HepG2 (cell line): Measurements from ENCODE around the gene CCT7. TPM values are rescaled to one million over a fixed set of nuclear protein-coding genes. Genes with fewer than 3 reads are reported as not detected.

ENCODE experiments used
- ATRX ChIP-seq: sonication (generic); formaldehyde crosslinking; IDR thresholded peaks from 2 replicates; pipeline ENCODE4 v1.4.0; 2020; ENCODE audit warnings: missing genetic modification reagents, borderline replicate concordance
- FLYWCH1 ChIP-seq: sonication (generic); formaldehyde crosslinking; IDR thresholded peaks from 2 replicates; pipeline ENCODE4 v1.8.1; 2023; ENCODE audit warnings: mild to moderate bottlenecking, missing genetic modification reagents
- FOXM1 ChIP-seq: sonication (generic); formaldehyde crosslinking; IDR thresholded peaks from 2 replicates; pipeline ENCODE4 v1.5.0; 2020; ENCODE audit warnings: missing genetic modification reagents
- HCFC1 ChIP-seq: fragments of 150-350 bp; IDR thresholded peaks from 2 replicates; pipeline ENCODE4 v1.6.1; 2014; ENCODE audit warnings: low read depth, low read length
- HES4 ChIP-seq: sonication (generic); formaldehyde crosslinking; IDR thresholded peaks from 2 replicates; pipeline ENCODE4 v1.9.0; 2021; ENCODE audit warnings: mild to moderate bottlenecking, missing genetic modification reagents, borderline replicate concordance
- PLRG1 ChIP-seq: fragments of 450-650 bp; conservative IDR thresholded peaks from 2 replicates; pipeline ENCODE4 v1.6.1; 2016
- RFX5 ChIP-seq: IDR thresholded peaks from 2 replicates; pipeline ENCODE4 v1.6.1; 2011; ENCODE audit warnings: low read depth, low read length, improper control_type of control experiment
- RFXAP ChIP-seq: sonication (generic); formaldehyde crosslinking; IDR thresholded peaks from 2 replicates; pipeline ENCODE4 v1.4.0; 2020; ENCODE audit warnings: missing genetic modification reagents, borderline replicate concordance
- SP1 ChIP-seq, 2 experiments: fragments of 450-650 bp in 1 of 2; sonication (generic) in 1 of 2; formaldehyde crosslinking in 1 of 2; IDR thresholded peaks; 2 replicates each; pipeline versions ENCODE4 v1.4.0 to v1.6.1; 2016 to 2020; ENCODE audit warnings: missing genetic modification reagents in 1 of 2
- ZBTB20 ChIP-seq: sonication (generic); formaldehyde crosslinking; IDR thresholded peaks from 2 replicates; pipeline ENCODE4 v1.8.1; 2023; ENCODE audit warnings: missing genetic modification reagents, low read depth, mild to moderate bottlenecking, borderline replicate concordance
- ZNF207 ChIP-seq: fragments of 450-650 bp; IDR thresholded peaks from 2 replicates; pipeline ENCODE4 v1.6.1; 2016; ENCODE audit warnings: antibody characterized with exemption, borderline replicate concordance
- ZNF567 ChIP-seq: sonication (generic); formaldehyde crosslinking; IDR thresholded peaks from 2 replicates; pipeline ENCODE4 v1.8.1; 2023; ENCODE audit warnings: mild to moderate bottlenecking, missing genetic modification reagents, borderline replicate concordance
- ZNF570 ChIP-seq: sonication (generic); formaldehyde crosslinking; IDR thresholded peaks from 2 replicates; pipeline ENCODE4 v1.4.0; 2020; ENCODE audit warnings: mild to moderate bottlenecking, missing genetic modification reagents, borderline replicate concordance
- ZNF703 ChIP-seq: sonication (generic); formaldehyde crosslinking; IDR thresholded peaks from 2 replicates; pipeline ENCODE4 v1.5.1; 2020; ENCODE audit warnings: missing genetic modification reagents, mild to moderate bottlenecking, moderate library complexity, borderline replicate concordance
- polyA plus RNA-seq, 8 experiments: library from polyadenylated mRNA; depleted of rRNA in 3 of 8; stranded (reverse) in 7 of 8; unstranded in 1 of 8; fragments of >200 nt; fragmentation: Illumina TruSeq in 4 of 8; extraction: Trizol in 4 of 8; gene quantifications; 2 replicates each; pipeline versions ENCODE4 v1.2.1 to v1.2.3, GENCODE V29; 2011 to 2016; ENCODE audit warnings: low read depth in 4 of 8, missing spikeins in 1 of 8, mixed read lengths in 1 of 8; ENCODE audit not compliant: insufficient read depth in 1 of 8
- total RNA-seq, 5 experiments: library from RNA; depleted of rRNA; stranded (reverse); fragments of >200 nt; fragmentation: Illumina TruSeq; extraction: Trizol; gene quantifications; 2 replicates each; pipeline ENCODE4 v1.2.3, GENCODE V29; 2016; ENCODE audit warnings: low read depth in 1 of 5
- TF ChIP-seq, protein P1 (sequence below): sonication (generic); formaldehyde crosslinking; IDR thresholded peaks from 2 replicates; pipeline ENCODE4 v1.4.0; 2020; ENCODE audit warnings: missing genetic modification reagents
- TF ChIP-seq, protein P2 (sequence below): sonication (generic); formaldehyde crosslinking; IDR thresholded peaks from 2 replicates; pipeline ENCODE4 v1.8.0; 2022; ENCODE audit warnings: low read depth, missing genetic modification reagents
- TF ChIP-seq, protein P3 (sequence below): IDR thresholded peaks from 2 replicates; pipeline ENCODE4 v1.4.0; 2020; ENCODE audit warnings: mild to moderate bottlenecking, missing genetic modification reagents
- TF ChIP-seq, protein P4 (sequence below): sonication (generic); formaldehyde crosslinking; IDR thresholded peaks from 2 replicates; pipeline ENCODE4 v1.8.0; 2022; ENCODE audit warnings: missing genetic modification reagents, mild to moderate bottlenecking, moderate library complexity, borderline replicate concordance
- TF ChIP-seq, protein P5 (sequence below): sonication (generic); formaldehyde crosslinking; conservative IDR thresholded peaks from 2 replicates; pipeline ENCODE4 v1.4.0; 2020; ENCODE audit warnings: missing genetic modification reagents

Gene CCT7
- total and polyA plus RNA-seq, 2 of the 13 experiments (the other 11 are each of a cell fraction or from before 2014, with no cell fraction given) = 347 to 517 TPM

DNA sequence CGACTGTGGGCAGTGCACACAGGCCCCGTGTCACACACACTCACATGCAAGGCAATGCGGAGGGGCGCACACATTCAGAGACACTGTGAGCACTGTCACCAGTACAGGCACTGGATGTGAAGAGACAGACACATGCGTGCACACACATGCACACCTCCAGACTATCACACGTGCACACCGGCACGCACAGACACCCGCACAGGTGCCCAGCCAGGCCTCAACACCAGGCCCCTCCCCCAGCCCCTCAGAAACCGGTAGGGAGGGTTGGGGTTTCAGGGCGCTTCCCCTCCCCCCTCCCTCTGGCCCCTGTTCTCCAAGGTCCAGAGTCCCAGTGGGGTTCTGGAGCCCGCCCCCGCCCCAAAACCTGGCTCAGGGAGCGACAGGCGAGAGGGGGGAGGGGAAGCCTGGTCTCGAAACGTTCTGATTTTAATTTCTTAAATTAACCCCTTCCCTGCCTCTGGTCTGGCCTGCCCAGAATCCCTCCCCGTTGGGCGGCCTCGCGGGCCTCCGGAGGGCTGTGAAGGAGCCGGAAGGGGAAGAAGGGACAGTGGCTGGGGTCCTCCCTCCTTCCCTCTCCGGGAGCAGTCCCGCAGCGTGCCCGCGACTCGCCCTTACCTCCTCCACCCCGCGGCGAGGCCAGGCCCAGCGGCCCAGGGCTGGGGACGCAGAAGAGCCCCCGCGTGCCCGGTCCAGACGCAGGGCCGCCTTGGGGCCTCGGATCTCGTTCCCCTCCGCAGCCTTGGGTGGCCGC is 49.6 kb downstream of the CCT7 start (continued):
- TF ChIP-seq PLRG1 (no peak), ZNF207 (no peak), FLYWCH1 (CRISPR knock-in tag) (no peak; the same call in 1 of the 2 replicates), SP1 (IDR thresholded peaks at IDR 0.05) (no peak), SP1 (CRISPR knock-in tag; IDR thresholded peaks at IDR 0.05) (no peak), ZBTB20 (no peak), FOXM1 (no peak), ATRX (CRISPR knock-in tag) (no peak), RFXAP (CRISPR knock-in tag) (no peak), ZNF567 (CRISPR knock-in tag) (no peak), RFX5 (no peak), HES4 (CRISPR knock-in tag) (peak; percentile 33; the same call in 1 of the 2 replicates), ZNF703 (CRISPR knock-in tag) (no peak), ZNF570 (CRISPR knock-in tag) (no peak), HCFC1 (no peak)
- TF ChIP-seq, protein P1, sequence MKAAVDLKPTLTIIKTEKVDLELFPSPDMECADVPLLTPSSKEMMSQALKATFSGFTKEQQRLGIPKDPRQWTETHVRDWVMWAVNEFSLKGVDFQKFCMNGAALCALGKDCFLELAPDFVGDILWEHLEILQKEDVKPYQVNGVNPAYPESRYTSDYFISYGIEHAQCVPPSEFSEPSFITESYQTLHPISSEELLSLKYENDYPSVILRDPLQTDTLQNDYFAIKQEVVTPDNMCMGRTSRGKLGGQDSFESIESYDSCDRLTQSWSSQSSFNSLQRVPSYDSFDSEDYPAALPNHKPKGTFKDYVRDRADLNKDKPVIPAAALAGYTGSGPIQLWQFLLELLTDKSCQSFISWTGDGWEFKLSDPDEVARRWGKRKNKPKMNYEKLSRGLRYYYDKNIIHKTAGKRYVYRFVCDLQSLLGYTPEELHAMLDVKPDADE (CRISPR knock-in tag) = no peak
- TF ChIP-seq, protein P2, sequence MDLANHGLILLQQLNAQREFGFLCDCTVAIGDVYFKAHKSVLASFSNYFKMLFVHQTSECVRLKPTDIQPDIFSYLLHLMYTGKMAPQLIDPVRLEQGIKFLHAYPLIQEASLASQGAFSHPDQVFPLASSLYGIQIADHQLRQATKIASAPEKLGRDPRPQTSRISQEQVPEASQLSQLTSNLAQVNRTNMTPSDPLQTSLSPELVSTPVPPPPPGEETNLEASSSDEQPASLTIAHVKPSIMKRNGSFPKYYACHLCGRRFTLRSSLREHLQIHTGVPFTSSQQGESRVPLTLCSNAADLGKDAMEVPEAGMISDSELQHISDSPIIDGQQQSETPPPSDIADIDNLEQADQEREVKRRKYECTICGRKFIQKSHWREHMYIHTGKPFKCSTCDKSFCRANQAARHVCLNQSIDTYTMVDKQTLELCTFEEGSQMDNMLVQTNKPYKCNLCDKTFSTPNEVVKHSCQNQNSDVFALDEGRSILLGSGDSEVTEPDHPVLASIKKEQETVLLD (CRISPR knock-in tag) = no peak
- TF ChIP-seq, protein P3, sequence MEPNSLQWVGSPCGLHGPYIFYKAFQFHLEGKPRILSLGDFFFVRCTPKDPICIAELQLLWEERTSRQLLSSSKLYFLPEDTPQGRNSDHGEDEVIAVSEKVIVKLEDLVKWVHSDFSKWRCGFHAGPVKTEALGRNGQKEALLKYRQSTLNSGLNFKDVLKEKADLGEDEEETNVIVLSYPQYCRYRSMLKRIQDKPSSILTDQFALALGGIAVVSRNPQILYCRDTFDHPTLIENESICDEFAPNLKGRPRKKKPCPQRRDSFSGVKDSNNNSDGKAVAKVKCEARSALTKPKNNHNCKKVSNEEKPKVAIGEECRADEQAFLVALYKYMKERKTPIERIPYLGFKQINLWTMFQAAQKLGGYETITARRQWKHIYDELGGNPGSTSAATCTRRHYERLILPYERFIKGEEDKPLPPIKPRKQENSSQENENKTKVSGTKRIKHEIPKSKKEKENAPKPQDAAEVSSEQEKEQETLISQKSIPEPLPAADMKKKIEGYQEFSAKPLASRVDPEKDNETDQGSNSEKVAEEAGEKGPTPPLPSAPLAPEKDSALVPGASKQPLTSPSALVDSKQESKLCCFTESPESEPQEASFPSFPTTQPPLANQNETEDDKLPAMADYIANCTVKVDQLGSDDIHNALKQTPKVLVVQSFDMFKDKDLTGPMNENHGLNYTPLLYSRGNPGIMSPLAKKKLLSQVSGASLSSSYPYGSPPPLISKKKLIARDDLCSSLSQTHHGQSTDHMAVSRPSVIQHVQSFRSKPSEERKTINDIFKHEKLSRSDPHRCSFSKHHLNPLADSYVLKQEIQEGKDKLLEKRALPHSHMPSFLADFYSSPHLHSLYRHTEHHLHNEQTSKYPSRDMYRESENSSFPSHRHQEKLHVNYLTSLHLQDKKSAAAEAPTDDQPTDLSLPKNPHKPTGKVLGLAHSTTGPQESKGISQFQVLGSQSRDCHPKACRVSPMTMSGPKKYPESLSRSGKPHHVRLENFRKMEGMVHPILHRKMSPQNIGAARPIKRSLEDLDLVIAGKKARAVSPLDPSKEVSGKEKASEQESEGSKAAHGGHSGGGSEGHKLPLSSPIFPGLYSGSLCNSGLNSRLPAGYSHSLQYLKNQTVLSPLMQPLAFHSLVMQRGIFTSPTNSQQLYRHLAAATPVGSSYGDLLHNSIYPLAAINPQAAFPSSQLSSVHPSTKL (CRISPR knock-in tag) = 0 out of 2 replicates have a peak, but pooled peaks have one; percentile 30
- TF ChIP-seq, protein P4, sequence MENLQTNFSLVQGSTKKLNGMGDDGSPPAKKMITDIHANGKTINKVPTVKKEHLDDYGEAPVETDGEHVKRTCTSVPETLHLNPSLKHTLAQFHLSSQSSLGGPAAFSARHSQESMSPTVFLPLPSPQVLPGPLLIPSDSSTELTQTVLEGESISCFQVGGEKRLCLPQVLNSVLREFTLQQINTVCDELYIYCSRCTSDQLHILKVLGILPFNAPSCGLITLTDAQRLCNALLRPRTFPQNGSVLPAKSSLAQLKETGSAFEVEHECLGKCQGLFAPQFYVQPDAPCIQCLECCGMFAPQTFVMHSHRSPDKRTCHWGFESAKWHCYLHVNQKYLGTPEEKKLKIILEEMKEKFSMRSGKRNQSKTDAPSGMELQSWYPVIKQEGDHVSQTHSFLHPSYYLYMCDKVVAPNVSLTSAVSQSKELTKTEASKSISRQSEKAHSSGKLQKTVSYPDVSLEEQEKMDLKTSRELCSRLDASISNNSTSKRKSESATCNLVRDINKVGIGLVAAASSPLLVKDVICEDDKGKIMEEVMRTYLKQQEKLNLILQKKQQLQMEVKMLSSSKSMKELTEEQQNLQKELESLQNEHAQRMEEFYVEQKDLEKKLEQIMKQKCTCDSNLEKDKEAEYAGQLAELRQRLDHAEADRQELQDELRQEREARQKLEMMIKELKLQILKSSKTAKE (CRISPR knock-in tag) = no peak
- TF ChIP-seq, protein P5, sequence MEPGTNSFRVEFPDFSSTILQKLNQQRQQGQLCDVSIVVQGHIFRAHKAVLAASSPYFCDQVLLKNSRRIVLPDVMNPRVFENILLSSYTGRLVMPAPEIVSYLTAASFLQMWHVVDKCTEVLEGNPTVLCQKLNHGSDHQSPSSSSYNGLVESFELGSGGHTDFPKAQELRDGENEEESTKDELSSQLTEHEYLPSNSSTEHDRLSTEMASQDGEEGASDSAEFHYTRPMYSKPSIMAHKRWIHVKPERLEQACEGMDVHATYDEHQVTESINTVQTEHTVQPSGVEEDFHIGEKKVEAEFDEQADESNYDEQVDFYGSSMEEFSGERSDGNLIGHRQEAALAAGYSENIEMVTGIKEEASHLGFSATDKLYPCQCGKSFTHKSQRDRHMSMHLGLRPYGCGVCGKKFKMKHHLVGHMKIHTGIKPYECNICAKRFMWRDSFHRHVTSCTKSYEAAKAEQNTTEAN = peak; percentile 53; the same call in 1 of the 2 replicates
